CD4-positive, alpha-beta T cell treated with Interleukin-1 beta for 1 hour (primary cell): Measurements from ENCODE around the gene CCR7.
"Not testable (repeated sequence)": the region's sequence is repeated elsewhere in the genome, so short reads cannot be mapped to it uniquely, and the experiment has no call there.

ENCODE experiments used
- DNase-seq, 2 donors: peaks; one replicate each; pipeline ENCODE4 v3.0.0-alpha.2; 2020 to 2022

Gene CCR7

DNA sequence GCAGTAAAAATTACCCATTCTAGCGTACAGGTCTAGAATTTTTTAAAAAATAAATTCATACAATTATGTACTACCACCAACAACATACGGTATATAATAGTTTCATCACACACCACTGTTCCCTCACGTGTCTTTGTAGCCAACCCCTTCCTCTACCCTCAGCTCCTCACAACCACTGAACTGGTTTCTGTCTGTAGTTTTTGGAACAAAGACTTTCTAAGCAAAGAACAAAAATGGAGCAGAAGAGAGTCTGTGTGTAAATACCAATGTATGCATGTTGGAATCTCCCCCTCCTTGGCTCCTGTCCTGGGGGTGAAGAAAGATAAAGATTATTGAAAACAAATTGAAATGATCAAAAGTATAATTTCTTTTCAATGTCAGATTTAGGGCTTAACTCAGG is 31.9 kb upstream of the CCR7 start:
- no peak for DNase-seq

DNA sequence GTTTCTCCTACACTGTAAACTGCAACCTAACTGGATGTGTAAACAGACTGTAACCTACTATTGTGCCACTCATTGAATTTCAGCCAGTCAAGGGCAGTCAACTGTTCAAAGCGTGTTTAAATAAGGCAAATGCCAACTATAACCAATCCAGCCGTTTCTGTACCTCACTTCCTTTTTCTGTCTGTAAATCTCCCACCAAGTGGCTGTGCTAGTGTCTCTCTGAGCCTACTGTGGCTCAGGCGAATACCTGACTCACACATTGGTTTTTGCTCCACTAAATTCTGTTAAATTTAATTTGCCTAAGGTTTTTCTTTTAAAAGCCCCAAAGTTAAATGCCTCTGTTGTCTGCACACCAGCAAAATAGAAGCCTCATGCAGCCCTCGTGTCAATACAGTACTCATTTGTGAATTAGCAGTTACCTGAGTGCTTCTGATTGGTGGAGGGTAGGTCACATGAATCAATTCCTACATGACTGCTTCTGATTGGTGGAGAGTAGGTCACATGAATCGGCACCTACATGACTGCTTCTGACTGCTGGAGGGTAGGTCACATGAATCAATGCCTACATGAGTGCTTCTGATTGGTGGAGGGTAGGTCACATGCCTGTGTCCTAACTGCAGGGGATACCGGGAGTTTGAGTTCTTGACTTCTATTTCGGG is 31.1 kb upstream of the CCR7 start:
- peak in 1 of 2 donors; percentile 52 for DNase-seq

DNA sequence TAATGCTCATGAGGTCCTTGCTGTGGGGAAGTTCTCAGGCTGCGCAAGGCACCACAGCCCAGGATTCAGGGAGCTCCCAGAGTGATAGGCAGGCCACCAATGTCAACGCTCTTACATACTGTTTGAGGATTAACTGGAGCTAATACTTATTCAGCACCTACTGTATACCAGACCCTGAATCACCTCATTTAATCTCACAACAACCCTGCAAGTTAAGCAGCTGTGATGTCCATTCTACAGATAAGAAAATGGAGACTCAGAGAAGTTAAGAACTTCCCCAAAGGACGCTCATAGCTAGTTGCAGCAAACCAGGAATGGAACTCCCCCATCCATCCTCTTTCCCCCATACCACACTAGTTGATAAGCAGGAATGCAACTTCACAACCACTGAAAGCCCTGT is 25.5 kb upstream of the CCR7 start:
- DNase-seq: no peak

DNA sequence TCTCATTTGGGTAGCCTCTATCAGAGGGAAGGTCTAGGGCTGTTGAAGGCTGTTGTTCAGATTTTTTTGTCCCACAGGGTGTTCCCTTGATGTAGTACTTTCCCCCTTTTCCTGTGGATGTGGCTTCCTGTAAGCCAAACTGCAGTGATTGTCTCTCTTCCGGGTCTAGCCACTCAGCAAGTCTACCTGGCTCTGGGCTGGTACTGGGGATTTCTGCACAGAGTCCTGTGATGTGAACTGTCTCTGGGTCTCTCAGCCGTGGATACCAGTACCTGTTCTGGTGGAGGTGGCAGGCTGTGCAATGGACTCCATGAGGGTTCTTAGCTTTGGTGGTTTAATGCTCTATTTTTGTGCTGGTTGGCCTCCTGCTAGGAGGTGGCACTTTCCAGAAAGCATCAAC is 23.3 kb upstream of the CCR7 start:
- no peak for DNase-seq

DNA sequence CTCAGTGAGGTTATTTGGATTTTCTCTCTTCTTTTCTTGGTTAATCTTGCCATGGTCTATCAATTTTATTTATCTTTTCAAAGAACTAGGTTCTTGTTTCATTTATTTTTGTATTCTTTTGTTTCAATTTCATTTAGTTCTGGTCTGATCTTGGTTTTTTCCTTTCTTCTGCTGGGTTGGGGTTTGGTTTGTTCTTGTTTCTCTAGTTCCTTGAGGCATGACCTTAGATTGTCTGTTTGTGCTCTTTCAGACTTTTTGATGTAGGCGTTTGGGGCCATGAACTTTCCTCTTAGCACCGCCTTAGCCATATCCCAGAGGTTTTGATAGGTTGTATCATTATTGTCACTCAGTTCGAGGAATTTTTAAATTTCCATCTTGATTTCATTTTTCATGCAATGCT is 21.0 kb upstream of the CCR7 start:
- not testable (repeated sequence) for DNase-seq

DNA sequence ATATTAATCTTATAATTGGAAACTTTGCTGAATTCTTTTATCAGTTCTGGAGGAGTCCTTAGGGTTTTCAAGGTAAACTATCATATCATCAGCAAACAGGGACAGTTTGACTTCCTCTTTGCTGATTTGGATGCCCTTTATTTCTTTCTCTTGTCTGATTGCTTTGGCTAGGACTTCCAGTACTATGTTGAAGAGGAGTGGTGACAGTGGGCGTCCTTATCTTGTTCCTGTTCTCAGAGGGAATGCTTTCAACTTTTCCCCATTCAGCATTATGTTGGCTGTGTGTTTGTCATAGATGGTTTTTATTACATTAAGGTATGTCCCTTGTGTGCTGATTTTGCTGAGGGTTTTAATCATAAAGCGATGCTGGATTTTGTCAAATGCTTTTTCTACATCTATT is 19.7 kb upstream of the CCR7 start:
- not testable (repeated sequence) for DNase-seq

DNA sequence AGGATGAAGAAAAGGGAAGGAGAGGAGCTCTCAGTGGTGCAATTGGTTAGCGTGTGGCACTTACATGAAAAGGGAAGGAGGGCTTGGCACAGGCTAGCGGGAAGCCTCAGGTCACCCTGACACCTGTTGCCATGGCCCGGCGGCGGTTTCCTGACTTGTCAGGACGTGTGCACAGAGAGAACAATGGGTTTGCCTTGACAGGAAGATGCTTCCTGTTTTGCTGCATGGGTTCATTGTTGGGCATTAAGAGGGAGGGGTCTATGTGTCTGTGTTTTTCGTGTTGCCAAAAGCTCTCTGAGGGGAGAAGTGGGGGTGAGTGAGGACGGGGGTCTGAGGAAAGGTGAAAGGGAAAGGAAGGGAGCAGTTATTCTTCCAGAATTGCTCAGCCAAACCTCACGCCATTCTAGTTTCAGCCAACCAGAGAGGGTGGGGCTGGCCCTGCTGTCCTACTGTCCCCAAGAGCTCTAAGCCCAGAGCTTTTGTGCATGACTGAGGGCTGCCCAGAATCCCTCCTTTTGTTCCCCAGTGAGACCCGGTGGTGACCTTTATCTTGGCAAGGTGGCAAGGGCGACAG is 17.1 kb upstream of the CCR7 start:
- peak; percentile 78 to 85 for DNase-seq

DNA sequence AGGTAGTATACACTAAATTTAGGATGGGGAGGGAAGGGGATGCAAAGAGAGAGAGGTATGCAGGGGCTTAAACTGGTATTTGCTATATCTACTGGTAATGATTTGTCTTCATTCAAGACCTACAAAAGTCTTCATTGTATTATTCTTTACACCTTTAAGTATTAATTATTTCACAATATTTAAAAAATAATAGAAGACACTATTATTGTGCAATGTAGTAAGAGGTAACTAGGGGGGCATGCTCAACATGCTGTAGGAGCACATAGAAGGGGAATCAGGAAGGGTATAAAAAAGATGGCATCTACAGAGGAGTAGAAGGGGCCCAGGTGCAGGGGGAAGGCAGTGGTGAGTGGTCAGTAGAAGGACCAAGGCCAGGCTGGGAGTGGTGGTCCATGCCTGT is 14.9 kb upstream of the CCR7 start:
- DNase-seq: no peak

DNA sequence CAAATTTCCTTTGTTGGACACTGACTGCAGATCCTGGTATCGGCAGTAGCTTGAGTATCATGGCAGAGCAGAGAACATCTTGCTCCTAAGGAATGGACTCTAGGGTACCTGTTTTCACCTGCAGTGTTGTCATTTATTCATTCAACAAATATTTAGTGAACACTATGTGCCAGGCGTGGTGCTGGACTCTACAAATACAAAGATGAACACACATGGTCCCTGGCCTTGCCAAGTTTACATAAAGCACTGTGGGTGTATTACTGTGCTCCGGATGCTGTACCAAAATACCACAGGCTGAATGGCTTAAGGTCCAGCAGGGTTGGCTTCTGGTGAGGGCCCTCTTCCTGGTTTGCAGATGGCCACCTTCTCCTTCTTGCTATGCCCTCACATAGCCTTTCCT is 14.2 kb upstream of the CCR7 start:
- DNase-seq: no peak

DNA sequence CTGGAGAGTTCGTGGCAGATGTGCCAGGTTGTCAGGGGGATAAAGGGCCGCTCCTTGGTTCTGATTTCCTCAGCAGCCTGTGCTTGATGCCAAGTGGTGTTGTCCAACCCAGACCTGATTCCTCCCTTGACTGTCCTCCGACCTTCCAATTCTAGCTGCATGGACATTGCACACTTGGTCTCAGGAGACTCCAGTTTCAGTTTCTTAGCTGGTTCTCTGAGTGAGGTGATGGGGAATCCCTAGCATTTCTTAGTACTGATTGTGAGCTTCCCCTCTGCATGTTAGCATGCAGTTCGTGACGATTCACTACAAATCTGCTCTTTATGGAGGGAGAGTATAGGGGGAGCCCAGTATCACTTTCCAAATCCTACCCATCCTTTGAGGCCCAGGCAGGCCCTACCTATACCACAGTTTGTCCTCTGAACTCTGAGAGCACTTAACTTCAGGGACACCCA is 12.4 kb upstream of the CCR7 start:
- DNase-seq: peak; percentile 32 to 44

DNA sequence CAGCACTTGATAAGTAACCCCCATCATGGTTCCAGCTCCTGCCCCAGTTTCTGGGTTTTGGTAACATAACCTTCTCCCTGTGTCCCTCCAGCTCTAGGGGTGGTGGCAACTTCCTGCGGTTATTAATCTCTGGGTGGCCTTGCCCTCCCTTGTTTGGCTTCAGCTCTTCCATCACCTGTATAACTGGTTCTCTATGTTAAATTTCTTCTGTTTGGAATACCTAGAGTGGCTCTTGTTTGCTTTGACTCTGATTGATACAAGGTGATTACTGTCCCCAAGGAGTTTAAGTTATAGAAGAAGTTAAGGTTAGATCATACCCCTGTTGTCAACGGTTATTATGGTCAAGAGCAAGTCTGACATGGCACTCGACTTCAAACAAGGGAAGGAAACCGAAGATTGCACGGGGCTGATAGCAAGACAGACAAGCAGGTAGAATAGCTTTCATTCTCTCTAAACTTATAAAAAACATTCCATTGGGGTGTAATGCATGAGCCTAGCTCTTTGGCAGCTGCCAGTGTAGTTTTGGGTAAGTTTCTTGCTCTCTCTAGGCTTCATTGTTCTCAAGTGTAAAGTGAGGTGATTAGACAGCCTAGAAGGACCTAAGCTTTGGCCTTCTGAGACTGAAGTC is 11.0 kb upstream of the CCR7 start:
- peak in 1 of 2 donors; percentile 40 for DNase-seq

DNA sequence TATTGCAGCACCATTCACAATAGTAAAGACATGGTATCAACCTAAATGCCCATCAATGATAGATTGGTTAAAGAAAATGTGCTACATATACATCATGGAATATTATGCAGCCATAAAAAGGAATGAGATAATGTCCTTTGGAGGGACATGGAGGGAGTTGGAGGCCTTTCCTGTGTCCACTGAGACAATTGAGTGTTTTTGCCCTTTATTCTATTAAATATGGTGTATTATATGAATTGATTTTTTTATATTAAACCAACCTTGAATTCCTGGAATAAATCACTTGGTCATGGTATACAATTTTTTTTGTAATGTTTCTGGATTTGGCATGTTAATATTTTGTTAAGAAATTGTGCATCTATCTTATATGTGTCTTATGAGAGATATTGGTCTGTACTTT is 9.0 kb upstream of the CCR7 start:
- no peak for DNase-seq

DNA sequence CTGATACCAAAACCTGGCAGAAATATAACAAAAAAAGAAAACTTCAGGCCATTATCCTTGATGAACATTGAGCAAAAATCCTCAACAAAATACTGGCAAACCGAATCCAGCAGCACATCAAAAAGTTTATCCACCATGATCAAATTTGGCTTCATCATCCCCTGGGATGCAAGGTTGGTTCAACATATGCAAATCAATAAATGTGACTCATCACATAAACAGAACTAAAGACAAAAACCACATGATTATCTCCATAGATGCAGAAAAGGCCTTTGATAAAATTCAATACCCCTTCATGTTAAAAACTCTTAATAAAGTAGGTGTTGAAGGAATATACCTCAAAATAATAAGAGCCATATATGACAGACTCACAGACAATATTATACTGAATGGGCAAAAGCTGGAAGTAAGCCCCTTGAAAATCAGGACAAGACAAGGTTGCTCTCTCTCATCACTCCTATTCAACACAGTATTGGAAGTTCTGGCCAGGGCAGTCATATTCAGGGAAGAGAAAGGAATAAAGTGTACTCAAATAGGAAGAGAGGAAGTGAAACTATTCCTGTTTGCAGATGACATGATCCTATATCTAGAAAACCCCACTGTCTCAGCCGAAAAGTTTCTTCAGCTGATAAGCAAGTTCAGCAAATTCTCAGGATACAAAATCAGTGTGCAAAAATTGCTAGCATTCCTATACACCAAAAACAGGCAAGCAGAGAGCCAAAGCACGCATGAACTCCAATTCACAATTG is 7.1 kb upstream of the CCR7 start:
- not testable (repeated sequence) for DNase-seq

DNA sequence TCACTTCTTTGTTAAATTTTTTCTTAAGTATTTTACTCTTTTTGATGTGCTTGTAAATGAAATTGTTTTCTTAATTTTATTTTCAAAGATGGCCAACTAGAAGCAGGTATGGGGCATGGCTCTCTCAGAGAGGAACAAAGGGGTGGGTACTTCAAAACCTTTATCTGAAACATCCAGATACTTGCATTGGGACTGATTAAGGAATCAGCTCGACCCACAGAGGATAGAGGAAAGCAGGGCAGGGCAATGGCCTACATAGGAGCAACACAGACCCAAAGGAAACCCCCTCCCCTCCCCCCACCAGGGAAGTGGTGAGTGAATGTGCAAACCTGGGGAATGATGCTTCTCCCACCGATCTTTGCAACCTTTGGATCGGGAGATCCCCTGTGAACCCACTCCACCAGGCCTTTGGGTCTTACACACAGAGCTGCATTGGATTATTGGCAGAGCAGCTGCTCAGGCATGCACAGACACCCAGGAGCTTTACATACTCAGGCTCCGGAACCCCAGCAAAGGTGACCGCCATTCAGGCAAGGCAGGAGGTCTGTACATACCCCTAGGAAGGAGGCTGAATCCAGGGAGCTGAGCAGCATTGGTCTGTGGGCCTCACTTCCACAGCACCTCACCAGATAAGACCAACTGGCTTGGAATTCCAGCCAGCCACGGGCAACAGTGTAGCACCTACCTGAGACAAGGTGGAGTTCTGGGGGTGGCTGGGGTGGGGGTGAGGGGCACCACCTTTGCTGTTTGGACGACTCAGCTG is 3.0 kb upstream of the CCR7 start:
- DNase-seq: no peak

DNA sequence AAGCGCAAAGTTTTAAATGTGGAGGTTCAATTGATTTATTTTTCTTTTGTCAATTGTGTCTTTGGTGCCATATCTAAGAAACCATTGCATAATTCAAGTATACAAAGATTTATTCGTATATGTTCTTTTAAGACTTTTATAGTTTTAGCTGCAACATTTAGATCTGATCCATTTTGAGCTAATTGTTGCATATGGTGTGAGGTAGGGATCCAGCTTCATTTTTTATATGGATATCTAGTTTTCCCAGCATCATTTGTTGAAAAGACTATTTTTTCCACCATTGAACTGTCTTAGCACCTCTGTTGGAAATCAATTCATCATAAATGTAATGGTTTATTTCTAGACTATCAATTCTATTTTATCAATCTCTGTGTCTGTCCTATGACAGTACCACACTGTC is 2.1 kb upstream of the CCR7 start:
- no peak for DNase-seq

DNA sequence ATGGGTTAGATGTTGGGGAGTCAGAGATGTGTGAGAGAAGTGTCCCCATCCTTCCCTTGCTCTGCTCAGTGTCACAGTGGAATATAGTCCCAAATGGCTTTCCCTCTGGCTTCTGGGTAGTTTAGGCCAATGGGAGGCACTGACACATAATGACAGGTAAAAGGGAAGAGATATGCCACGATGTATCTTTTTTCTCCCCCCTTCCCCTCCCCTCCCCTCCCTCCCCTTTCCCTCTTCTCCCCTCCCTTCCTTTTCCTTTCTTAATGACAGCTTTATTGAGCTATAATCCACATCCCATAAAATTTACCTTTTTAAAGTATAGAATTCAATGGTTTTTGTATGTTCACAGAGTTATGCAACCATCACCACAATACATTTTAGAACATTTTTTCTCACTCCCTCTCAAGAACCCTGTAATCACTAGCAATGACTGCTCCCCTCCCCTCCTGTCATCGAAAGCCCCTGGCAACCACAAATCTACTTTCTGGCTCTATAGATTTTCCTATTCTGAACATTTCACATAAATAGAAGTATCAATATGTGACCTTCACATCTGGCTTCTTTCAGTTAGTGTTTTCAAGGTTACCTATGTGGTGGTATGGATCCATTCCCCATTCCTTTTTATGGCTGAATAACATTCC is 617 bp upstream of the CCR7 start:
- DNase-seq: peak in 1 of 2 donors; percentile 49

DNA sequence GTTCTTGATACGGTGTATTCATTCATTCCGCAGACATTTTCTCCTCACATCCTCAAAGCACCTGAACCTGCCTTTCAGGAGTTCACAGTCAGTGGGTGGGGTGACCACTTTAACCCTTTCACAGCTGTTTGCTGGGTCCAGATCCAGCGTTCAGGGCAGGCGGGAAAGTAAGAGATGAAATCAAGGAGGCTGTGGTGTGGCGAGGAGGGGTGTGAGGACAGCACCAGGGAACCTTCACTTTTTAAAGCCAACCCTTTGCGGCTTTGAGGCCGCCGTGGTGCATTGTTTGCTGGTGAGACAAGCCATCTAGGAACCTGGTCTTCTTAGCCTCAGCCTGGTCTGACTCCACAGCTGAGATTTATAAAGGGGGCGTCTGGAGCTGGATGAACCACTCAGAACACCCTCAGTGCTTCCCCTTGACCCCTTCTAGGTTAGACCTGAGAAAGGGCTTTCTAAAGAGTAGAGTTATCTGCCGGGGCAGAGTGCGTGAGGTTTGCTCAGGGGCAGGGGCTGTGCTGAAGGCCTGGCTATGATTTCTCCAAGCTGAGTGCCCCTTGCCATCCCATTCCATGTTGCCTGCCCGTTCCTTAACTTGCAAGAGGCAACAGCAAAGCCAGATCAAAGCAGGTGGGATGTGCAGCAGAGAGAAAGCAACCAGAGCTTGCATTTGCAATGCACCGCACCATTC is 933 bp downstream of the CCR7 start:
- DNase-seq: peak; percentile 62 to 69

DNA sequence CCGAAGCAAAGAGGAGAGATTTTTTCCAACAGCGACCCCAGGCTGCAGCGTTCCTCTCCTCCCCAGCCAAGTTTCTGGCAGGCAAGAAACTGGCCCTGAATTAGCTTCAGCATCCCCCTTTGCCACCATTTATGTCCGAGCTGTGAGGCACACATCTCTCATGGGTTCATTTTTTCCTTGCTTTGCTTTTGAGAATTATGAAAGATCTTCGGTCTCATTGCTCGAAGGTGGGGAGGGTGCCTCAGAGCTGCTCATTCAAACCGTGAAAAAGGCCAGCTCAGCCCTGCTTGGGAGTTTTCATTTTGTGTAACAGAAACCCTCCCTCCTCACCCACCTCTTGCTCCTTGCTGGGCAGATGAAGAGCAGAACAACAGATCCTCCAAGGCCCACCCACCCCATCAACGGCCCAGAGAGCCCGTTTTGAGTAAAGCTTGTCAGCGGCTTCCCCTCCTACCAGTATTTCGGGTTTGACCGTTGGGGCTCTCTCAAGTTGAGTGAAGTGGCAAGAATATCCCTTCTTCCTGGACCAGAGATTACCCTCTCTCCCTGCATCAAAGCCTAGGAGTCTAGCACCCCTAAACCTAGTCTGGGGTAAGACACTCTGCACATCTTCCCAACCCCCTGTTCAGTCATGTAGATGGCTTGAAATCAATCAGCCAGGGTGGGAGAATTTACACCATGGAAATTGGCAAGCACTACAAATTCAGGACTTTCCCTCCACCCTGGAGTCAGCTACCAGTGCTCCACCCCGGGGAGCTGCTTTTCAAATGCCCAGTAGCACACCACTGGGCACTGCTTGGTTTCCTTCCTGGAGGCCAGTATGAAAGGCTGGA is 1.8 kb downstream of the CCR7 start:
- DNase-seq: peak; percentile 39 to 57

DNA sequence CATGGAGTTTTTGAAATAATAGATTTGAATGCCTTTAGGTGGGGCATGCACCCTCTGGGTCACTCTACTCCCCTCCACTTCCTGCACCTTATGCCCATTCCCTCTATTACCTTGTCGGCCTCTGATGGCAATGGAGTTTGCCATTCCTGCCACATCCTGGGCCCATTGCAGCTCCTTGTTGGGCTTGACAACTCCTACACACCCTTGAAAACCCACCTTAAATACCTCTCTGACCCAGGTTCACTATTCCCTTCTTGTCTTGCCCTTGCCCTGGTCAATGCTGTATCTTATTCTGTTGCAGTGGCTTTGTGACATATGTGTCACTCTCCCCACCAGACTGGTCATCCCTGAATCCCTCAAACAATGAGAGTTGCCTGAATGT is 2.4 kb downstream of the CCR7 start:
- no peak for DNase-seq

DNA sequence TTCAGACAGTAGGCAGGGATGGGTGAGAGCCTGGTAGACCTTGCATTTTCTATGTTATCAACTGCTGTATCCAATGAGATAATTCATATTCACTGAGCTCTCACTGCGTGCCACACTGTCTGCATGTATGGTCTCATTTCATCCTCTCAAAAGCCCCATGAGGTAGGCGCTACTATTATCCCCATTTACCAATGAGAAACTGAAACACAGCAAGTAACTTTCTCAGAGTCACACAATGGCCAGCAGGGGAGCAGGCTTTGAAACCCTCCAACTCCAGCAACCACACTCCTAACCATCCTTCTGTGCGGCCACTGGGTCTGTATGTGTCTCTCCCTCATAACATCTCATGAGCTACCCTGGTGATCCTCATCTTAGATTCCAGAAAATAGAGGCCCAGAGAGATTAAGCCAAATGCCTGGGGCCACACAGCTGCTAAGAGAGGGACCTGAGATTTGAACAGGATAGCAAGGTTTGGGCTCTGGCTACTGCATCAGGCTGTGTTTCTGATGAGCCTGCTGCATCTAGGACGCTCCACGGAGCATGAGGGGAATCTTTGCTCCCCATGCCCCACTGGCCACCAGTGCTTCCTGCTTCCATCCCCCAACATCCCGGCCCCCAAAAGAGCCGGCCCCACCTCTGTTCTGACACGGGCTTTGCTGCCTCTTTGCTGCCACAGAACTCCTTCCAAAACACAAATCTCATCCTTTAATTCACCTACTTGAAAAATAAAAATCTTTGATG is 3.2 kb downstream of the CCR7 start:
- peak; percentile 76 to 82 for DNase-seq
